HPDE6-E6E7 (cell line): ENCODE results near the gene GRAMD1B.

Experiments used
- DNase-seq: peaks from one replicate; pipeline ENCODE4 v3.0.0; 2011; ENCODE audit warnings: missing footprints; ENCODE audit errors: extremely low spot score

The GRAMD1B gene

DNA sequence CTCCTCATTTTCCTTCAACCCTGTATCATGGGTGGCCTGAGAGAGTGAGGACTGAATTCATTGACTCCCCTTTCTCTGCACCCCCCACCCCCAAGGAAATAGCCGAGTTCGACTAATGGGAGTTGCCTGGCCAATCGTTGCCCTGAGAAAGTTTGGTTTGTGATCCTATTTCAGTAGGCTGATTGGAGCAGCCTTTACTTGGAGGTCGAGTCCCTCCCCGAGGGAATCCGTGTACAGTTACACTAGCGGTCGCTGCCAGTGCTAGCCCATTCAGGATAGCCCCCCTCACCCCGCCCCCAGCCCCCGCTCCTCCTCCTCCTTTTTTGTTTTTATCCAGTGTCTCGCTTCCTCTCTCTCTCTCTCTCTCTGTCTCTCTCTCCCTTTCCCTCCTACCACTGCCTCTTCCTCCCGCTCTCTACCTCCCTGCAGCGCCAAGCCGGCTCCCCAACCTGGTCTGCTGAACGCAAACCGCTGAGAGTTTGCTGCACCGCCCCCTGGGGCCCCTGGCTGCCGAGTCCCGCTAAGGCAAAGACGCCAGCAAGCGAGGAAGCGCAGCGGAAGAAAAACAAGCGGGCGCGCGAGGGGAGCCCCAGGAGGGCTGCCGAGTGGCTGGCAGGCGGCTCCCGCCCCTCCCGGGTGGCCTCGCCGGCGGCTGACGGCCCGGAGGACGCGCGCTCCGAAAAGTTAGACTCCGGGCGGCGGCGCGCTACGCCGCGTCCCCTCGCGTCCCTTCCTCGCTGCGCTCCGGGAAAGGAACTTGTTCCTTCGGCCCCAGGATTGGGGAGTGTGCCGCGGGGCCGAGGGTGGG lies at the start of gene GRAMD1B:
Gene GRAMD1B, plus strand, starts transcription at position 357 of the 808 bp plus-strand sequence. CDS start 524 bp downstream, outside the sequence.
- DNase-seq = peak; percentile 21

DNA sequence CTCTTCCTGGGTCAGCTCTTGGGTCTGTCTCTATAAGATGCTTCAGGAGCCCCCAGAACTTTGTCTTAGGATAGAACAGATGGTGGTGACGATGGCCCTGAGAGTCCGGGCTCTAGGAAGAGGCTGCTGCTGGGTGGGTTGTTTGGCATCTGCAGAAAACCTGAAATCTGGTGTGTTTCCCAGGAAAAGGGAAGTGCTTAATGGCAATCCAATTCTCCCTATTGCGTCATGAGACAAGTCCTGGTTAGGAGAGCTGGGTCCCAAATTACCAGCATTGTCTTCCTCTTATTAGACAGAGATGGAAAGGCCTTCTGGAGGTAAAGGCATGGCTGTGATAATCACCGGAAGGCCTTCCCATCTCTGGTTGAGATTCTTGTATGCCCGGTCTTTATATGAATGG lies 48.9 kb upstream of the GRAMD1B start:
- no peak for DNase-seq

DNA sequence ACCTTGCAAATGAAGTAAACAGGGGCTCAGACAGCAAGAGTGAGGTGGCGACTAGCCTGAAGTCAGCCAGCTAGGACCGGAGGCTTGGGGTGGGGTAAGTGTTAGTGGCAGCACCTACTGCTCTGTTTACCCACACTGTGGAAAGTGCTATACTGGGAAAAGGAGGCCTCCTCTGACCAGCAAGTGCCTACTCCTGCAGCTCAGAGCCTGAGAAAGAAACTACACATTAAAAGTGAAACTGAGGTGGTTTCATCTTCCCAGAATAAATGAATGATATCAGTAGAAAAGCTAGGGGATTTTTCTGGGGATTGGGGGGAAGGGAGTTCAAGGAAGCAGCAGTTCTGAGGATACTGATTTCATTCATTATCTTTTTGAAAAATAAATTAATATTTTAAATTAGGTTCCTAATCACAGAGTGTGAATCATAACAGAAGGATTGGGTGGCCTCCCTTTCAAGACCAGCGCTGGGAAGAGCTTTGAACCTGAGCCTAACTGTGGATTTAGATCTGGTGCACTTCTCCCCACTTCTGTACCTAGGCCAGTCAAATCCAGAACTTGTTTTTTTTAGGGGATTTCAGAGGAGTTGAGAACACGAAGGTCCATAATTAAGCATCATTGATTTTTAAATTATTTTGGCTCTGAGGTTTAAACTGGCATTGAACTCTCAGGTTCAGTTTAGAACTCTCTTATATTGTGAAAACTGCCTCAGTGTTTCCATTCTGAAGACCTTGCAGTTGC lies 48.1 kb upstream of the GRAMD1B start:
- DNase-seq = no peak

DNA sequence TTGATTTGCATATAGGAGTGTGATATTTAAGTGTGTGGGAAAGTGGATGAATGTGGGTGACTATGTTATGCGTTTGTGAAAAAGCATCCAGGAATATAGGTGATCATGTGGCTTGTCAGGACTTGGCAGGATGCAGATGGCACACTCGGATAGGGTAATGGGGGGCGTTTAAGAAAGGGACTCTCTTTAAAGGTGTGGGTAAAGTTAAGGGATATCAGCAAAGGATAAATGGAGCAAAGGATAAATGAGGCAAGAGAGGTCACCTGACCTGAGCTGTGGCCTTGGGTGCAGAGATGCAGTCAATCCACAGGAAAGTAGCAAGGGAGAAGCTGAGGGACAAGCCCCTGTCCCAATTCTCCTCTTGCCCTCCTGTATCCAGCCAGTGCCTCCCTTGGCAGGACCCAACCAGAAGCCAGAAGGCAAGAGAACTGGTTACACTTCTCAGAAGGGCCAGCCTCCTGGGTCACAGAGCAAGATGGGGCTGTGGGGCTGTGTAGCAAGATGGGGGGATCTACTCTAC lies 47.5 kb upstream of the GRAMD1B start:
- no peak for DNase-seq

DNA sequence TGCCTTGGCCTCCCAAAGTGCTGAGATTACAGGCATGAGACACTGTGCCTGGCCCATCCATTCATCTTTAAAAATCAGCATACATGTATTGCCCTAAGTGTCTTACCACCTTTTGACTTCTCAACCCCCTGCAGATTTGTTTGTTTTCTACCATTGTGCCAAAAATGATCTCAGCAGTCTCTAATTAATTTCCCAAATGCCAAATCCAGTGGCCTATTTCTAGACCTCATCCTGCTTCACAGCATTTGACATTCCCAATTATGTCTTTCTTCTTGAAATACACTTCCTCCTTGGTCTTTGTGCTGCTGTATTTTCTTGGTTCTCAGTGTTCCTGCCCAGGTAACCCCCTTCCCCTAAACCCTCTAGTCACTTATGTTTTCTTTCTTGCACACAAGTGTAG lies 46.0 kb upstream of the GRAMD1B start:
- no peak for DNase-seq

DNA sequence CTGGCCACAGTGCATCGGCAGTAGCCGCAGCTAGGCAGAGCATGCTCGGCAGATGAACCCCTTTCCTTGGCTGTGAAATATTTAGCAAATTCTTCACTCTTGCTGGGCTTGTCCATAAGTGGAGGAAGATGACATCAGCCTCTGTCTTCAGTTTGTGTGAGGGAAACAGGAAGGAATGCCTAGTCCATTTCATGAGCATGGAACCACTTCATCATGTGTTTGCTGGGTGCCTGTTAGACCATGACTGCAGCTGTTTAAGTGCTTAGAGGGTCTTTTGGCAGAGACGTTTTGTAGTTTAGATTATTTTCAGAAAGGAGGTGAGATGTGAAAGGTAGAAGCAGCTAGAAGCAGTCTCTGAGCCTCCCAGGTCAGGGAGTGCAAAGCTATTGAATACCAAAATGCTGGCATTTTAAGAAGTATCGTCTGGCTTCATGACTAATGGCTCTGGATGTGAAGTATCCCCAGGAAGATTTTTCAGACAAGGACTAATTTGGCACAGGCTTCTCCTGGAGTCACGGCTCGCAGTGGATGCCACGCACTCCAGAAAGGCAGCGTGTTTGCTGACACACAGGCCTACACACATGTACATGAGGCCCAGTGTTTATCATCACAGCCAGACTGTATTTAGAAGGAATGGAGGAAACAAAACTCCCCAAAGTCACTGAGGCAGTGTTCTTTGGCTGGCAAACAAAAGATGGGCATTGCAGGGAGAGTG lies 43.1 kb upstream of the GRAMD1B start:
- no peak for DNase-seq

DNA sequence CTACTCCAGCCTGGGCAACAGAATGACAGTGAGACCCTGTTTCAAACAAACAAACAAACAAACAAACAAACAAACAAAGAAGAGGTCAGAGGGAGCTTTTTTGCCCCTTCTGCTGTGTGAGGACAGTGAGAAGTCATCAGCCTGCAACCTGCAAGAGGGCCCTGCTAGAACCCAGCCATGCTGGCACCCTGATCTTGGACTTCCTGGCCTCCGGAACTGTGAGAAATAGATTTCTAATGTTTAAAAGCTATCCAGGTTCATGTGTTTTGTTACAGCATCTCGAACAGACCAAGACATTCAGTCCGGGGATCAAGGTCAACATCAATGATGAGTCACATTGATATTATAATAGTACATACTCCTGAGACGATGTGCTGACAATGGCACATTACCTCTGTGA lies 41.4 kb upstream of the GRAMD1B start:
- no peak for DNase-seq

DNA sequence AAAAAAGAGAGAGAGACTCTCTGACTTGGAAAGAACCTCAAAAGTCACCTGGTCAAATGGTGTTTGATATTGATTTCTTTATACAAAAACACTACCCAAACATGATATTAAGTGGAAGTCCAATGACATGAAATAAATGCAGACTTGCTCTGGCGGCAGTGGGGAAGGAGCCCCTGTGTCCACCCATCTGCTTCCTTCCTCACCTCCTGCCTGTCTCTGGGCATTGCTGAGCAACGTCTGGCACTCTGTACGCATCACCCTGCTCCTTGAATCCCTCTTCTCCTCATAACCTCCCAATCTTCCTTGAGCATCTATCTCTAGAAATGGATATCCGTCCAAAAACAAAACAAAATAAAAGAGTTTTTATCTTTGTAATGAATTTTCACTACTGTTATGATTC lies 39.9 kb upstream of the GRAMD1B start:
- DNase-seq = no peak

DNA sequence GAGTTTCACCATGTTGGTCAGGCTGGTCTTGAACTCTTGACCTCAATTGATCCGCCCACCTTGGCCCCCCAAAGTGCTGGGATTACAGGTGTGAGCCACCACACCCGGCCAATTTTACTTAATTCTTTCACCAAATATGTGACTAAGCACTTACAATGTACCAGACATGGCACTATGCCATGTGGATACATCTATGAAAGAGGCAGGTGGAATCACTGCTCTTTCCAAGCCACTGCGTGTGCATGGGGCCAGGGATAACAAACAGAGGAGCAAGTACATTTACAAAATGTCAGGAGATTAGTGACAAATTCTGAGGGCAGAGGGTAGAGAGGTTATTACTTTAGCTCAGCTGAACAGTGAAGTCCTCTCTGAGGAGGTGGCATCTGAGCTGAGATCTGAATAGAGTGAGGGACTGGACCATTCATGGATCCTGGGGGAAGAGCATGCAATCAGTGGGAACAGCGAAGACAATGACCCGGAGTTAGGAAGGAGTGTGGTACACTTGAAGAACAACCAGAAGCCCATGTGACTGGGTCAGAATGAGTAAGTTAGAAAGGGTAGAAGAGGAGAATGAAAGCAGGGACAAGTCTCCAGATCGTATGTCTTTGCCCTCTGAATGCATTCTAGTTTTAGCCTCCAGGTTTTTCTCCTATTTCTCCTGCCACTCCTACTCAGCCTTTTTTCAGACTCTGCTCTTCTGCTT lies 38.3 kb upstream of the GRAMD1B start:
- no peak for DNase-seq

DNA sequence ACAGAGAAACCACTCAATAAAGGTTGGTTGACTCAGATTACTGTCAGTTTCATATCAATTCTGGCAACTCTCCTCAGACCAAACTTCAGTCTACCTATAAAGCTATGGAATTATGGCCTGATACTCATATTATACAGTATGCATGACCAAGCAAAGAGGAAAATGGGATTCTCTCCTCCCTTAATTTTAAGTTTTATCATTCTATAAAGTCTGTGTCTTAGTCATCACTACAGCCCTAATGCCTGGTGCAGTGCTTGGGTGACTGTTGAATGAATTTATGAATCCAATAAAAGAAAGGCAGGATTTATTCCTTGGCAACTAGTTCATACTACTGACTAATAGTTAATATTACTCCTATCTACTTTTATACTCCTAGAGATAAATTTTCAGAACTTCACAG lies 37.6 kb upstream of the GRAMD1B start:
- DNase-seq = no peak

DNA sequence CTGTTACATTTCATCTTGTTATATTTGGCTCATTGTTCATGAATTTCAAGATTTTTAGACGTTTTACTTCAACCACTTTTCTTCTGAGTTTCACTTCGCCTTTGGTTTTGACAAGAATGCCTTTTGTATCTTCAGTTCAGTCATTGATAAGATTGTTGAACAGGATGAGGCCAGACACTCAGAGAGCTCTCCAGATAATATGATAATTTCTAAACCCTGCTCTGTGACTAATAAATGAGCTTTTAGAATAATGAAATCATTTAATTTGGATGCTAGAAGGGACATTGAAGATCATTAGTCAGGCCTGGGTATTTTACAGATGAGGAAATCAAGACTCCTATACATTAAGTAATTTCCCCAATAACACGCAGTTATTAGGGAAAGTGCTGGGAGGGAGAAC lies 37.2 kb upstream of the GRAMD1B start:
- no peak for DNase-seq

DNA sequence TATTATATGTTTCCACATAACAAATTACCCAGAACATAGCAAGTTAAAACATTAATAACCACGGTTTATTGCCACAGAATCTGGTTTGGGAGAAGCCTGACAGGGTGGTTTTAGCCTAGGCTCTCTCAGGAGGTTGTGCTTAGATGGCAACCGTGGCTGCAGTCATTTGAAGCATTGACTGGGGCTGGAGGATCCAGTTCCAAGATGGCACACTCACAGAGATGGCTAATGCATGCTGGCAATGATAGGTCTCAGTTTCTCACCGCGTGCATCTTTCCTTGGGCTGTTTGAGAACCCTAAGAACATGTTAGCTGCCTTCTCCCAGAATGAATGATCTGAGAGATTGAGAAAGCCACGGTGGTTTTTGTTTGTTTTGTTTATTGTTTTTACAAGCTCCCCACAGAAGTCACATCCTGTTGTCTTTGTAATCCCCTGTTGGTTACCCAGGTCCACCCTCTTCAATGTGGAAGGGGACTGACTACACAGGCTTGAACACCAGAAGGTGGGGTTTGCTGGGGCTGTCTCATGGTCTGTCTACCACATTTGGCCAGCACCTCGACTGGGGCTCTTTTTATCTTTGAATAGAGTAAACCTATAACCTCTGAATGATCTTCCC lies 36.6 kb upstream of the GRAMD1B start:
- DNase-seq = no peak

DNA sequence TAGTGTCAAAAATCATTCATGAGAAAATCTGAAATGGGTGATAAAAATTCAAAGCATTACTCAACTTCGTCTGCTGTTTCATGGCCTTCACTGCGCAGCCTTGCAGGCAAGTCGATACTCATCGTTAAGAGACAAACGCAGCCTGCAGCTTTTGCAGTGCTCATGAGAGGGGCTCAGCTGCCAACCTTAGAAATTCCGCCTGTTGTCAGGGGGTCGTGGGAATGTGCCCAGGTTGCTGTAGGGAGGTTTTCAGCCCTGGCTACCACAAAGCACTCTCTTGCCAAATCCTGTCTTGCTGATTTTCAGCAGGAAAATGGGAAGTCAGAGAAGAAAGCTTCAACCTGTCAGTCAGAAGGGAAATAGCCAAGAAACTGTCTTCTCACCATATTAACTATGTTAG lies 25.4 kb upstream of the GRAMD1B start:
- DNase-seq = no peak

DNA sequence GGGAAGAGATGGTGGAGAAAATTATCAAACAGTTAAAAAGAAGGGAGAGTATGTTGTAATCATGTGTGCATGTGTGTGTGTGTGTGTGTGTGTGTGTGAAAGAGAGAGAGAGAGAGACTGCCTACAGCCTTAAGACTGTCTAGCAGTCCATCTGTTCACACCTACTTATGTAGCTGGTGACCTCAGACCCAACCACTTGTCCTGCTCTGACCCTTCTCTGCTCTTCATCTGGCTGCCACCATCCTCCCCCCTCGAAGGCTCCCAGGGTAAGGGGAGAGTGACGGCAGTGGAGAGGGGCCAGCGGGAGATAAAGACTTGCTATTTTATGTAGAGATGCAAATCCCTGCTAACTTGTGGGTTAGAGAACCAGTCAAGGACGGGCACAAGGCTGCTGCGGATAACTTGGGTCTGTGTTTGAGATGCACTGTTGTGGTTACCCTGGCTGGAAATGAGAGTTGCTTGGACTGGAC lies 24.9 kb upstream of the GRAMD1B start:
- no peak for DNase-seq

DNA sequence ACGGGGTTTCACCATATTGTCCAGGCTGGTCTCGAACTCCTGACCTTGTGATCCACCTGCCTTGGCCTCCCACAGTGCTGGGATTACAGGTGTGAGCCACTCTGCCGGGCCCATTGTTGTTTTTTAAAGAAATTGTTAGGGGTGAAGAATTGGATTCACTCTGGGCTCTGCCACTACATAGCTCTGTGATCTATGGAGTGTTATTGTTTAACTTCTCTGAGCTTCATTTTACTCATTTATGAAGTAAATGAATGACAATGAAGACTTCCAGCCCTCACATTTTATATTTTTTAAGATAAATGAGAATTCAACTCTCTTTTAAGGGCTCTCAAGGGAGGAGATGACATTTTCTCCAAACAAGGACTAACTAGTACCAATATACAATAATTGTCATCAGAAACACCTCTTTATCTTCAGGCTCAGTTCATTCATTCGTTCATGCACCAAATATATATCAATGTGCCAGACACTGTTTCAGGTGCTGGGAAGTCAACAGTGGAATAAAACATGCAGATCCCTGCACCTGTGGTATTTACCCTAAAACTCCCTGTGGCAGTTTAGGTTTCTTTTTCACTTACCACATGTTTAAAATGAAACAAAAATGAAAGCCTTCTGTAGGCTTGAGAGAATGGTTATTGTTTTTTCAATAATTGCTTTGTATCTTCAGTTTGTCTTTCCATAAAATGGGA lies 23.5 kb upstream of the GRAMD1B start:
- no peak for DNase-seq

DNA sequence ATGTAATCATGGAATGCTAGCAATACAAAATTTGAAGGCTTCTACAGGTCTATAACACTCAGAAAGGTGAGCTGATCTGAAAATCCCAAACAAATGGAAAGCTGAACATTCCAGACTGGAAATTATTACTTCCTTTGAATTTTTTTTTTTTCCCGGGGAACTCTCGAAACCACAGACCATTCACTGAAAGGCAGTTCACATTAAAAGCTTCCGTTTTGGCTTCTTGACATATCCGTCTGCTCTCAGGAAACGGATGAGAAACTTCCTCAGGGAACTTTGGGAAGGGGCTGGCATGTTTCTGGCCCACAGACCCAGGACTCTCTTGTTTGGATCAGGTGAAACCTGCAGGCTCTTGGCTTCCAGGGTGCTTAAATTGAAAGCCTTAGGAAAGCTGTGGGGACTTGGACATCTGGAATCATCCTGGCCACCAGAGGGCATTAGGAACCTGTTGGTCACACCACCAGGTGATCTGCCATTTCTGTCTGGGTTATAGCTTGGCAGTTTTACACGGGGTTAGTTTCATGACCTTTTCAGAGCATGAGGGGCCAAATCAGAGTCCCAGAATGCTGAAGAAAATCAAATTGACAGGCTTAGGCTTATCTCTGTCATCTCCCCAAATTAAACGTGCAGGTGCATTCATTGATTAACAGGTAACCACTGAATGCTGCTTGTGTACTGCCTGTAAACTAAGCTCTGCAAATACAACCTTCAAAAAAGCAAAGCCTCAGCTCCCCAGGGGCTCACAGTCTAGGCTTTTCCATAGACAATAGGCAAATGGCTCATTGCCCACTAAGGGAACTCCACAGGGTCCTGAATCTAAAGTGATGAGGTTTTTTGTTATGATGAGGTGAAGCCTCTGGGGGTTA lies 22.7 kb upstream of the GRAMD1B start:
- peak; percentile 54 for DNase-seq

DNA sequence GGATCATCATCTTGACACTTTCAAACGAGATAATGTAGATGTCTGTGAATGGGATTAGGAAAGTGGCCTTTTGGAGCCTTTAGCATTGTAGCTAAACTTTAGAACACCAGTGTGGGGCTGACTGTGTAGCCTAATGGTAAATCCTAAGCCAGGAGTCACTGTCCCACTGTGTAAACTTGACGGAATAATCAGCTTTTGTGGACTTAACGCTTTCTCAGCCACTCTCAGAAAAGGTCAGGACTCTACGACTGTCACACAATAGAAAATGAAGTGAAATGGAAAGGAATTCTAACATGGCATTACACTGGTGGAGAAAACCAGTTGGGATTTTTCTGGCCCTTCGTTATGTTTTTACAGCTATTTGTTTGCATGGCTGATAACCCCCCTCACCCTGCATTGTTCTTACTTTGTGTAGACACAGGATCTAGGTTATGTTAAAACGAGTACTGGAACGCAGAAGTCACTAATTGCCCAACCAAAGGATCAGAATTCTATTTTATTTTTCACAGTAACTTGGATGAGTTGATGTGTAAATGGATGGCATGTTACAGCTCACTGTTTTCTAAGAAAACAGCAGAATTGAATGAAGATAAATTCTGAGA lies 22.0 kb upstream of the GRAMD1B start:
- no peak for DNase-seq

DNA sequence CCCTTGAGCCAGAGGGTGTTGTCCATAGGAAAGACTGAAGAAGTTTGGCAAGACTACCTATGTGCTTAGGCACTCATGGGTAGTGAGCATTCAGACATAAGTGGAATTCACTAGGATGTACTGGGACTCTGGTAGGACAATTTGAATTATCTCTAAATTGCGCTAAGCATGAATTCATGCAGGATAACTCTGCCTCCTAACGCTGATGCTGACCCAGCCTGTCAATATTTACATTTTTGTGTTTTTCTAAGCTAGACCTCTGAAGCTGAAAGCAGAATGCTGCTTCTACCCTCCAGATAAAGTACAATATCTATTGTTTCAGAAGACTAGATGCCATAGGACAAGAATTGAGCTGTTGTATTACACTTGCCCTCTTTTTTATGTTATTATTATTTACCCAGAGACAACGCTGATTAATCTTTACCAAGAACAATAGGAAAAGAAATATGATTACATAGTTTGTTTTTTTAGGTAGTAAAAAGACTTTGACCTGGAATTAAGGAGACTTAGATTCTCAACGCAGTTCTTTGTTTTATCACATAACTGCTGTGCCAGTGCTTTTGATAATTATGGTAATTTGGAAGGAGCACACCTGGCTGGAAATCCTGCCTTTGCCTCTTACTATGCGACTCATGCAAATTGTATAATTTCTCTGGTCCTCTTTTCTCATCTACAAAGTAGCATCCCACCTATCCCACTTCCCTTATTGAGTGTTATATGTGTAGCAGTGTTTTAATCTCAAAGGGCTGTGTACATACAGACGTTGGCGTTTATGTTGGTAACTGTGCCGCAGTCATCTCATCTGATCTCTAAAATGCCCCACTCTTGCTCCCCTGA lies 21.2 kb upstream of the GRAMD1B start:
- no peak for DNase-seq
